GM12872 (cell line): ENCODE data around the gene ACER3.

Experiments
- TF ChIP-seq, protein P1 (sequence below): IDR thresholded peaks from 3 replicates; pipeline ENCODE4 v1.5.1; 2011; ENCODE audit warnings: low read depth, mild to moderate bottlenecking, low read length, moderate library complexity; ENCODE audit not compliant: insufficient read depth

Gene ACER3

DNA sequence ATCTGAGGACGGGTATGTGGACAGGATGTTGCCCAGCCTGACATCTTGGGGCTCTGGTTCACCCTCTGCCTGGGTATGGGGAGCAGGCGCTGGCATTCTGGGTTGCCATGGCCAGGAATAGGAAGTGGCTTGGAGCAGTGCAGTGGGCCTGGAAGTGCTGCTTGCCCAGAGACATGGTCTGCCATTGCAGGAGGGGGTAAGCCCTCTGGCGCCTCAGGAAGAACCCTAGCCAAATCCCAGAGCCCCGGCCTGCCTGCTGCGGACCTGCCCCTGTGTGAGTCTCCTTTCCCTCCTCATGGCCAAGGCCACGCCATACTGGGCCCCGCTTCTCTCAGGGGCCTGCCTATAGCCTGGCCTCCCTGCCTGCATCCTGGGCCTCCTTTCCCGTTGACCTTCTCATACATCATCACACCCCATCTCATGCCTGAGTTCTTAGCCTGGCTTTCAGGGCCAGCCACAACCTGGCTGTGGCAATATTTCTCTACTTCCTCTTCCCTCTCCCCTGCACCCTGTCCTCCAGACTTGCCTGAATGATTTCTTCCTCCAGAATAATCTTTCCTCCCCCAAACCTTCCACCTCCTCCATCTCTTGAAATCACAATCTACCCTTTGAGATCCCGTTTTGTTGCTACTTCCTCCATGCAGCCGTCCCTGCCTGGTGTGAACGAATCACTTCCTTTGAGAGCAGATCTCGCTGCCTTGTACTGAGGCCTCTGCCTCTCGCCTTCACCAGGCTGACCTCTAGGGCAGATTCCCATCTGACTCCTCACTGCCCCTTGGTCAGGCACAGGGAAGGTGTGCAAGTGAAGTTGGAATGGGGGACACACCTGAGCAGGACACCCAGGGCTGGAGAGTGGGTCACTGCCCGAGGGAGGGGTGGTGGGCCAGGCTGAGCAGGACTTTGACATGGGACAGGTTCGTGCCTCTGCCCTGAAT, 211.2 kb downstream of the ACER3 start:
- TF ChIP-seq, protein P1, sequence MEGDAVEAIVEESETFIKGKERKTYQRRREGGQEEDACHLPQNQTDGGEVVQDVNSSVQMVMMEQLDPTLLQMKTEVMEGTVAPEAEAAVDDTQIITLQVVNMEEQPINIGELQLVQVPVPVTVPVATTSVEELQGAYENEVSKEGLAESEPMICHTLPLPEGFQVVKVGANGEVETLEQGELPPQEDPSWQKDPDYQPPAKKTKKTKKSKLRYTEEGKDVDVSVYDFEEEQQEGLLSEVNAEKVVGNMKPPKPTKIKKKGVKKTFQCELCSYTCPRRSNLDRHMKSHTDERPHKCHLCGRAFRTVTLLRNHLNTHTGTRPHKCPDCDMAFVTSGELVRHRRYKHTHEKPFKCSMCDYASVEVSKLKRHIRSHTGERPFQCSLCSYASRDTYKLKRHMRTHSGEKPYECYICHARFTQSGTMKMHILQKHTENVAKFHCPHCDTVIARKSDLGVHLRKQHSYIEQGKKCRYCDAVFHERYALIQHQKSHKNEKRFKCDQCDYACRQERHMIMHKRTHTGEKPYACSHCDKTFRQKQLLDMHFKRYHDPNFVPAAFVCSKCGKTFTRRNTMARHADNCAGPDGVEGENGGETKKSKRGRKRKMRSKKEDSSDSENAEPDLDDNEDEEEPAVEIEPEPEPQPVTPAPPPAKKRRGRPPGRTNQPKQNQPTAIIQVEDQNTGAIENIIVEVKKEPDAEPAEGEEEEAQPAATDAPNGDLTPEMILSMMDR, result no peak

DNA sequence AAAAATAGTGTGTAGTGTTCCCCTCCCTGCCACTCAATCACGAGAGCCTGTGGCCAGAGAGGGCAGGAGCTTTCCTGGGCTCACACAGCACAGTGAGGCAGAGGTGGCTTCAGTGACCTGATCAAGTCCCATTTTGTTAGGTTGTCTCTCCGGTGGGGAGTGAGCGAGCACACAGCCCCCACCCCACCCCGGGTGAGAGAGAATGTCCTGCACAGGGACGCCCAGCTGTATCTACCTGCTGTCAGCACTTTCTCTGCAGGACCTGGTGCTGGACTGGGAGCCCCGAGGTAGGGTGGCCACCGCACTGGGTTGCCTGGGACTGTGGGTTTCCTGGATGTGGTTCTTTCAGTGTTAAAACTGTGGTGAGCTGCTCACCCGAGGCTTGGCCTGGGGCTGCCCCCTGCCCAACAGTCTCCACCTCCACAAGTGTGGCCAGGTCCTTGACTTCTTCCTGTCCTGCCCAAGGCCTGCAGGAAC, 212.2 kb downstream of the ACER3 start:
- TF ChIP-seq, protein P1, result no peak

DNA sequence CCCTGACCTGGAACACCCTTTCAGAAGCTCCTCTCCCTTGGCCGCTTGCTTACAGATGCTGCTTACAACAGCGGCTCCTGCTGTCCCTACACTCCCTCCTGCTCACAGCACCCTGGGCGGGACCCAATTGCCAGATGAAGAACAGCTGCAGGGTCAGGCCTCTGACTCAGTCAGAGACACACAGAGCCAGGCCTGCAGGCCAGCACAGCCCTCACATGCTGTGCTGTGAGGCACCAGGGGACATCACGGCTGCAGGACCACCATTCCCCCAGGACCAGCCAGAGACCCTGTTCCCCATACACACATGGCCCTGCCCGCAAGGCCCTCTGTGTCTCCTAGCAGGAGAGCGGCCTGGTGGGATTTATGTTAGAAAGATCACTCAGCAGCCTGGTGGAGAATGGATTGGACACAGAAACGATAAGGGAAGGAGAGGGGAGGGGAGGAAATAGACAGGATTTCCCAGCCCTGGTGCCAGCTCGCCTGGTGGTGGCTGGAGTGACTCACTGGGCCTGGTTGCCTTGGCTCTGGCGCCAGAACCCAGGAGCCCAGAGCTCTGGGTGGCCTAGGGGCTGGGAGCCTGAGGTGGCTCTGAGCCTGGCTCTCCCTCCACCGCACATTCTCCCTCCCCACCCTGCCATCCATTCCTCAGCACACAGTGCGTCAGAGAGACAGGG, 212.7 kb downstream of the ACER3 start:
- TF ChIP-seq, protein P1, result no peak

DNA sequence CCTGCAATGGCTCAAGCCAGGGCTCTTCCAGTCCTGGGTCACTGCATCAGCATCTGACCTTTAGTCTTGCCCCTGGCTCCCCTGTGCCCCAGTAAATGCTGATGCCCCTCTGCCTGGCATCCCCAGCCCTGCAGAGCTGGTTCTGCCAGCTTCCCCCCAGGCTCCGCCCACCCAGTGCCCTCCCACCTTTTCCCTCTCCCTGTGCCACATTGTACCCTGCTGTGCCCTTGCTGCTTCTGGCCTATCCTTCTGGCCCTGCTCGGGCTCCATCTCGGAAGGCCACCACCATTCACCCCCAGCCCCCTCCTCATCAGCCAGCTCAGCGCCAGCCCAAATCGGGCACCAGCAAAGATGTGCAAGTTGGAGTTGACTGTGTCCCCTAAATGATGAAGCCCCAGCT, 213.5 kb downstream of the ACER3 start:
- TF ChIP-seq, protein P1, result no peak

DNA sequence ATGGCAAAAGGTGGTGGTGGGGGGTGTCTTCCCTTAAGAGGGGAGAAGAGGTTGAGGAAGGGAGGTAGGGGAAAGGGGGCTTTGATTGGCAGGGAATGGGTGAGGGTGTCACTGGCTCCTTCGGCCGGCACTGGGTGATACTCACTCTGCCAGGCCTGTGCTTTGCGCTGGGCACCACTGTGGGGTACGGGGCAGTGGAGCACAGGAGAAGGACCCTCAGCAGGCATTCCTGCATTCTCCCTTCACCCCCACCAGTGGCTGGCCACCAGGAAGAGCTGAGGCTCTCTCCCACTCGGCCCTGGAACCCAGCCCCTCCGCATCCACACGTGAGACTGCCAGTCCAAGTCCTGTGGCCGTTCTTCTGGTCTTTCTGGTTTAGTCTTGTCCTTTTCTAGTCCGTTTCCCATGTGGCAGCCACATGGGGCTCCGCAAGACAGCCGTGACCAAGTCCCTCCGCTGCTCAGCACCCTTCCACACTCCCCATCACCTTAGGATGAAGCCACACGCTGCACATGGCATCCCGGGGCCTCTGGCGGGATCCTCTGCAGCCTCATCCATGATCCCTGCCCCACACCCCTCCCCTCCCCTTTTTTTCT, 214.0 kb downstream of the ACER3 start:
- TF ChIP-seq, protein P1, result no peak

DNA sequence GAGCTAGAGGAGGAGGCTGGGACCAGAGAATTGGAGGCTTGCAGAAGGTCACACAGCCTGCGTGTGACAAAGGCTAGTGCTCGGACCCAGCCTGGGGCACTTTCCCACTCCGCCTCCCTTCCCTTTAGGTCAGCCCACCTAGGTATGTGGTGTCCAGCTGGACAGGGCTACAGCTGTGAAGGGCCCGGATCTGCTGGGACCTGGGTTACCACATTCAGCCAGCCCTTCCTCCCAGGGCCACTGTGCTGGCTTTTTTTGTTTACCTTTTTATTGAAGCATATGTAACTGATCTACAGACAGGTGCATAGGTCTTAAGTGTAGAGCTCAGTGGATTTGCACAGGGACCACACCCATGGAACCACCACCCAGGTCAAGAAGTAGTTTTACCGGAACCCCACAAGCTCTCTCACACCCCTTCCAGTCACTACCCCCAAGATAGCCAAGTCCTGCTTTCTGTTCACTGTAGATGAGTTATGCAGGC, 214.7 kb downstream of the ACER3 start:
- TF ChIP-seq, protein P1, result no peak
